ENCODE measurements around the gene JARID2.

JARID2 gene

GRCh38 chr6:15358579-15359327, 112.9 kb downstream of the JARID2 start:
- DNase-seq (ENCODE audit: low read depth), result no peak

GRCh38 chr6:15359335-15359862, 113.5 kb downstream of the JARID2 start:
- DNase-seq (ENCODE audit: low read depth), result no peak

- no peak for DNase-seq (ENCODE audit: low read depth)
These were observed 114.4 kb downstream of the JARID2 start for GRCh38 chr6:15360300-15360699.

- no peak for DNase-seq (ENCODE audit: low read depth)
These were observed 115.3 kb downstream of the JARID2 start for GRCh38 chr6:15361197-15361596.

- no peak for DNase-seq (ENCODE audit: low read depth)
These were observed 116.6 kb downstream of the JARID2 start for GRCh38 chr6:15362274-15363160.

GRCh38 chr6:15363164-15363522, 117.3 kb downstream of the JARID2 start:
- DNase-seq (ENCODE audit: low read depth), result no peak

GRCh38 chr6:15363523-15364400, 117.9 kb downstream of the JARID2 start:
- DNase-seq (ENCODE audit: low read depth), result no peak

GRCh38 chr6:15364401-15365037, 118.7 kb downstream of the JARID2 start:
- no peak for DNase-seq (ENCODE audit: low read depth)

GRCh38 chr6:15365273-15365687, 119.4 kb downstream of the JARID2 start:
- peak; percentile 64 for DNase-seq (ENCODE audit: low read depth)

GRCh38 chr6:15366003-15366535, 120.2 kb downstream of the JARID2 start:
- DNase-seq (ENCODE audit: low read depth), result no peak

GRCh38 chr6:15366879-15367278, 121.0 kb downstream of the JARID2 start:
- DNase-seq (ENCODE audit: low read depth), result no peak

- DNase-seq (ENCODE audit: low read depth), result no peak
These were observed 122.3 kb downstream of the JARID2 start for GRCh38 chr6:15368186-15368585.

GRCh38 chr6:15368873-15369272, 123.0 kb downstream of the JARID2 start:
- DNase-seq (ENCODE audit: low read depth), result no peak

GRCh38 chr6:15369838-15370237, 124.0 kb downstream of the JARID2 start:
- DNase-seq (ENCODE audit: low read depth), result no peak

- DNase-seq (ENCODE audit: low read depth), result no peak
These were observed 125.1 kb downstream of the JARID2 start for GRCh38 chr6:15370733-15371671.

GRCh38 chr6:15372932-15373331, 127.1 kb downstream of the JARID2 start:
- DNase-seq (ENCODE audit: low read depth), result no peak

GRCh38 chr6:15374119-15374518, 128.2 kb downstream of the JARID2 start:
- DNase-seq (ENCODE audit: low read depth), result no peak

- no peak for DNase-seq (ENCODE audit: low read depth)
These were observed 129.1 kb downstream of the JARID2 start for GRCh38 chr6:15375018-15375417.

- DNase-seq (ENCODE audit: low read depth), result no peak
These were observed 129.9 kb downstream of the JARID2 start for GRCh38 chr6:15375638-15376290.

All from stromal cell of bone marrow (primary cell).